BJ (cell line): ENCODE measurements around the gene TUBB4B. TPM values are rescaled to one million over a fixed set of nuclear protein-coding genes. Genes with fewer than 3 reads are reported as not detected.

Experiments
- CTCF ChIA-PET: fragments of 350-600 bp; formaldehyde crosslinking; extraction: SDS; loops from one replicate; lab custom pipeline; 2021; ENCODE audit warnings: antibody characterized with exemption, inconsistent platforms; lab: Yijun Ruan, JAX
- POLR2A ChIA-PET: fragments of 300-600 bp; sonication (Branson Sonifier 250); formaldehyde crosslinking; extraction: SDS; loops from one replicate; lab custom pipeline; 2021; ENCODE audit warnings: antibody characterized with exemption; lab: Charles Lee
- DNase-seq: peaks from one replicate; pipeline ENCODE4 v3.0.0-alpha.2; 2011; ENCODE audit warnings: low read depth
- H3K27me3 ChIP-seq: 2 replicates; pipeline ENCODE4 v1.6.0; 2011; ENCODE audit warnings: low read length; ENCODE audit not compliant: control insufficient read depth, insufficient read depth
- H3K36me3 ChIP-seq: 2 replicates; pipeline ENCODE4 v1.5.1; 2011; ENCODE audit warnings: low read length; ENCODE audit not compliant: control insufficient read depth, insufficient read depth
- H3K4me3 ChIP-seq: 2 replicates; pipeline ENCODE4 v1.5.1; 2011; ENCODE audit warnings: low read depth, mild to moderate bottlenecking, control low read depth, low read length
- polyA plus RNA-seq: library from polyadenylated mRNA; depleted of rRNA; stranded (reverse); fragments of >200 nt; gene quantifications from 2 replicates; pipeline ENCODE4 v1.2.3, GENCODE V29; 2011
- TF ChIP-seq, protein P1 (sequence below): IDR thresholded peaks from 2 replicates; pipeline ENCODE4 v1.5.1; 2011; ENCODE audit warnings: low read depth, mild to moderate bottlenecking, control low read depth, inconsistent platforms, low read length, moderate library complexity; ENCODE audit not compliant: insufficient read depth

The TUBB4B gene
- polyA plus RNA-seq, 1 experiment: 385 TPM

DNA sequence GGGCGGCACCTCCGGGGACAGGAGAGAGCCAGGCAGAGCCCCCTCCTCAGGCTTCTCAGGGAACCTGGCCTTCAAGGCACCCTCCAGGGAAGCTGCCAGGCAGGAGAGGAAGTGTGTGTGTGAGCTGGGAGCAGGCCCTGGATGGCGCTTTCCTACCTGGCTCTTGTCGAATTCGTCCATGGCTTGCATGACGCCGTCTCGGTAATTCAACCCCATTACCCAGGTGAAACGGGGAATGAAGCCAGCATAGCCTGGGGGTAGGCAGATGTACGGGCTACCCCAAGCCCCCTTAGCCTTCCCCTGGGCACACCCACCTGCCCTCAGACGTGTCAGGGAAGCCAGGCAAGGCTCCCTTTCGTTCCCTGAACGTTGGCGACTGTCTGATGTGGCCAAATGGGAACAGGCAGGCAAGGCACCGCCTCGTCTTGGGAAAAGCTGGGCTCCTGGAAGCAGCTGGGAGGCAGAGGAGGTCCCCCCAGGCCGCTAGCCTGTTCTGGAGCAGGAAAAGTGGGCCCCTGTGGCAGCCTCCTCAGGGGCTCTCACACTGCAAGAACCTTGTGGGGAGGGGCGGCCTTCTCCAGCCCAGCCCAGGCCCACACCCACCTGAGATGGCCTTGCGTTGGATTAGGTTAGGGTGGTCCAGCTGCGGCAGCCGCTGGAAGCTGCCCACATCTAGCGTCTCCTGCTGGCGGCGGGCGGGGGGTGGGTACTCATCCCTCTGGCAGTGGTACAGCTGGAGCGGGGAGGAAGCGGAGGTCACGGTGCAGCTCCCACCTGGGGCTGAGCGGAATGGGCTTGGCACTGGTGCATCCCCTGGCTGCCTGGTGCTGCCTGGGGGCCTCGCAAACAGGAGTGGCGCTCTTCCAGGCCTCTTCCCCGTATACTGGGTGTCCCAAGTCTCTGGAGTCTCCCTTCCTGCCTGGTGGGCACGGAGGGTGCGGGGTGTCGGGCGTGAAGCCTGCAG is 3.7 kb downstream of the TUBB4B start:
- Histone ChIP-seq H3K4me3 (no peak overlapping the region), H3K27me3 (no peaks in the 10 kb centered on the region; the same call in 1 of the 2 replicates), H3K36me3 (peaks cover 11% of the 10 kb centered on the region)
- ChIA-PET POLR2A (interaction anchor here (0.9 kb wide), 1 partner anchor 10 kb away, joined by 3 read pairs; the partner anchor contains the start of gene NELFB), CTCF (interaction anchor here (0.6 to 2.5 kb wide), 4 partner anchors 8 to 181 kb away, joined by 3 to 10 read pairs (median 4); no protein-coding TSS in a partner anchor)
- TF ChIP-seq, protein P1, sequence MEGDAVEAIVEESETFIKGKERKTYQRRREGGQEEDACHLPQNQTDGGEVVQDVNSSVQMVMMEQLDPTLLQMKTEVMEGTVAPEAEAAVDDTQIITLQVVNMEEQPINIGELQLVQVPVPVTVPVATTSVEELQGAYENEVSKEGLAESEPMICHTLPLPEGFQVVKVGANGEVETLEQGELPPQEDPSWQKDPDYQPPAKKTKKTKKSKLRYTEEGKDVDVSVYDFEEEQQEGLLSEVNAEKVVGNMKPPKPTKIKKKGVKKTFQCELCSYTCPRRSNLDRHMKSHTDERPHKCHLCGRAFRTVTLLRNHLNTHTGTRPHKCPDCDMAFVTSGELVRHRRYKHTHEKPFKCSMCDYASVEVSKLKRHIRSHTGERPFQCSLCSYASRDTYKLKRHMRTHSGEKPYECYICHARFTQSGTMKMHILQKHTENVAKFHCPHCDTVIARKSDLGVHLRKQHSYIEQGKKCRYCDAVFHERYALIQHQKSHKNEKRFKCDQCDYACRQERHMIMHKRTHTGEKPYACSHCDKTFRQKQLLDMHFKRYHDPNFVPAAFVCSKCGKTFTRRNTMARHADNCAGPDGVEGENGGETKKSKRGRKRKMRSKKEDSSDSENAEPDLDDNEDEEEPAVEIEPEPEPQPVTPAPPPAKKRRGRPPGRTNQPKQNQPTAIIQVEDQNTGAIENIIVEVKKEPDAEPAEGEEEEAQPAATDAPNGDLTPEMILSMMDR: no peak
- no peak for DNase-seq

DNA sequence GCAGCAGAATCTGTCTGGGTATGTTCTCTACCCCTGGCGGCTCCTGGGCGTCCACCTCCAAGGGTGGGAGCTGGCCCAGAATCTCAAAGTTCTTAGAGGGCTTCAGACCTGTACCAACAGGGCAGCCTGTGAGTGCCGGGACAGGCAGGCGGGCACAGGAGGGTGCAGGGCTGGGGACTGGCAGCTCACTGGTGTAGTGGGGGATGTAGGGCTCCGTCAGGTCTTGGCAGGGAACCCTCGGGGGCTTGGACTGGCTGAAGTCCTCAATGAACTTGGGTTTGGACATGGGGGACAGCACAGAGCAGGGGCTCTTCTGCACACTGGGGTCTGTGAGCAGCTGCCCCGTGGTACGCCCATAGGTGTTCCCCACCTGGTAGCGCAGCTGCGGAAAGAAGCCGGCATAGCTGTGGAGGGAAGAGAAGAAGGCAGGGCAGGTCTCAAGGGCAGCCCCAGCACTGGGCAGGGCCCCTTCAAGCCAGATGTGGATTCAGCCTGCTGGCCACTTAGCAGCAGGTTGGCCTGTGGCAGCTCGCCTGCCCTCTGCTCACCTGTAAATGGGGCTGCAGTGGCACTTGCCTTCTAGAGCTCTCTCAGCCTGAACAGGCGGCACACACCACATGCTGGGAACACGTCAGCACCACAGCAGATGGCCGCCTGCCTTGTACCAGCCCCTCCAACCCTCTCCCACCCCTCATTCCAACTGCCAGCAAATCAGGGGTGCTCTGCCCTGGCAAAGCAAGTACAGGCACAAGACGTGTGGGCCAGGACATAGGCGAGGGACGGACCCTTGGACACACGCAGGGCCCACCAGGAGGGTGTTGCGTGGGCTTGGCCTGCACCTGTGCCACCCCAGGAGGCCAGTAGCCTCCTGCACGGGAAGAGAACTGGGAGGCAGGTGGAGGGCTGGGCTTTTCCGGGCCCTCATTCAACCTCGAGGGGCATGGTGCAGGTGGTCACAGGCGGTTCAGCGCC is 4.6 kb downstream of the TUBB4B start:
- no peaks in the 10 kb centered on the region; the same call in 1 of the 2 replicates for H3K27me3 ChIP-seq
- no peak for DNase-seq
- TF ChIP-seq, protein P1: no peak
- CTCF ChIA-PET: interaction anchor here (0.6 to 2.5 kb wide), 2 partner anchors 9 to 125 kb away, joined by 3 to 10 read pairs; no protein-coding TSS in a partner anchor
- peaks cover 11% of the 10 kb centered on the region for H3K36me3 ChIP-seq
- H3K4me3 ChIP-seq: no peak overlapping the region
- POLR2A ChIA-PET: no interaction called here

DNA sequence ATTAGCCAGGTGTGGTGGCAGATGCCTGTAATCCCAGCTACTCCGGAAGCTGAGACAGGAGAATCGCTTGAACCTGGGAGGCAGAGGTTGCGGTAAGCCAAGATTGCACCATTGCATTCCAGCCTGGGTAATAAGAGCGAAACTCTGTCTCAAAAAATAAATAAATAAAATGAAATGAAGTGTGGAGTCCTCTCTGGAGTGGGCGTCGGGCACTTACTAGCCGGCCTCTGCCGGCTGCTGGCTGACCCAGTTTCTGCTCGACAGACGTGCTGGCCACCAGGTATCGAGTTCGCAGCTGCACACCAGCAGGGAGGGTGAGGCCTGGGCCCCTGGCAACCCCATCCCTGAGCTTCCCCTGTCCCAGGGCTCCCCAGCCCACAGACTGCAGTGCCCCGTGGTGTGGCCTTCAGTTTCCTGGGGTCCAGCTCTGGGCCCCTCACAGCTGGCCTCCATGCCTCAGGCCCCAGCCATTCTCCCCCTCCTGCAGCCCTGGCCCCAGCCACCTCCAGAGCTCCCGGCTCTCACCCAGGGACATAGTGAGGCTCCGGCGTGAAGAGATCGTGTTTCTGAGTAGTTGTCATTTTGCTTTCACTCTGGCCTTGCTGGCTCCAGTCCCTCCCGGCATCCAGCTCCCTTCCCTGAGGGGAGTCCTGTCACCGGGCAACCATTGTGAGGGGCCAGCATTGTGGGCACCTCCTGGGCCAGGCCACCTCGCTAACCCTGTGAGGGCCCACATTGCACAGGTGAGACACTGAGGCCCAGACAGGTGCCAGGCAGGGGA is 6.2 kb downstream of the TUBB4B start:
- DNase-seq: no peak
- Histone ChIP-seq H3K4me3 (no peak overlapping the region), H3K27me3 (no peaks in the 10 kb centered on the region; the same call in 1 of the 2 replicates), H3K36me3 (peaks cover 11% of the 10 kb centered on the region)
- CTCF ChIA-PET: interaction anchor here (0.7 to 3.5 kb wide), 3 partner anchors 11 to 212 kb away, joined by 3 to 14 read pairs (median 4); no protein-coding TSS in a partner anchor
- TF ChIP-seq, protein P1: no peak
- POLR2A ChIA-PET: no interaction called here

DNA sequence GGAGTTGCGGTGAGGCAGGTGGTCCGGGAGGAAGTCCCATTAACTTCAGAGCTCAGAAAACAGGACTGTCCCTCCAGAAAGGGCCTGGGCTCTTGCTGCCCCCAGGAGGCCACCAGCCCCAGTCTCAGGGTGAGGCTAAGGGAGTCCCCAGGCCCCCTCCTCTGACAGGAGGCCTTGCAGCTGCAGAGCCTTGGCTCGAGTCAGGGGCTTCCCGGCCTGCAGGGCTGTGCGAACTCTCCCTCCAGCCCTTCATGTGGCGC is 6.8 kb downstream of the TUBB4B start:
- CTCF ChIA-PET: interaction anchor here (0.7 to 3.5 kb wide), 3 partner anchors 11 to 212 kb away, joined by 3 to 14 read pairs (median 4); no protein-coding TSS in a partner anchor
- Histone ChIP-seq H3K4me3 (no peak overlapping the region), H3K27me3 (no peaks in the 10 kb centered on the region; the same call in 1 of the 2 replicates), H3K36me3 (peaks cover 6% of the 10 kb centered on the region)
- POLR2A ChIA-PET: no interaction called here
- TF ChIP-seq, protein P1: no peak
- no peak for DNase-seq
